HG02943 (cell line): ENCODE results near the gene GRAMD4.

Experiments
- ATAC-seq: cut with Tn5 transposase; IDR thresholded peaks from one replicate; pipeline ENCODE4 v1.9.1; 2021; ENCODE audit warnings: mild to moderate bottlenecking, low read depth, moderate library complexity; ENCODE audit not compliant: unreplicated experiment

The GRAMD4 gene

GRCh38 chr22:46706060-46706459, 85.9 kb downstream of the GRAMD4 start:
- no peak for ATAC-seq

- ATAC-seq: no peak
These were observed 87.1 kb downstream of the GRAMD4 start for GRCh38 chr22:46707305-46707704.

- no peak for ATAC-seq
These were observed 87.8 kb downstream of the GRAMD4 start for GRCh38 chr22:46707827-46708570.

- ATAC-seq: no peak
These were observed 88.7 kb downstream of the GRAMD4 start for GRCh38 chr22:46708766-46709330.

- ATAC-seq: no peak
These were observed 90.6 kb downstream of the GRAMD4 start for GRCh38 chr22:46710806-46711205.

- no peak for ATAC-seq
These were observed 92.1 kb downstream of the GRAMD4 start for GRCh38 chr22:46712288-46712687.

- ATAC-seq: no peak
These were observed 94.4 kb downstream of the GRAMD4 start for GRCh38 chr22:46714550-46714949.

- no peak for ATAC-seq
These were observed 99.7 kb downstream of the GRAMD4 start for GRCh38 chr22:46719921-46720320.

- ATAC-seq: no peak
These were observed 101.4 kb downstream of the GRAMD4 start for GRCh38 chr22:46721501-46722085.

GRCh38 chr22:46723882-46724281, 103.7 kb downstream of the GRAMD4 start:
- ATAC-seq: no peak

- no peak for ATAC-seq
These were observed 104.9 kb downstream of the GRAMD4 start for GRCh38 chr22:46725096-46725495.

- ATAC-seq: no peak
These were observed 106.1 kb downstream of the GRAMD4 start for GRCh38 chr22:46726066-46726985.

GRCh38 chr22:46726986-46727317, 106.8 kb downstream of the GRAMD4 start:
- ATAC-seq: no peak

- ATAC-seq: no peak
These were observed 107.7 kb downstream of the GRAMD4 start for GRCh38 chr22:46727813-46728364.

- no peak for ATAC-seq
These were observed 108.3 kb downstream of the GRAMD4 start for GRCh38 chr22:46728470-46728869.
